HepG2 (cell line): ENCODE data around the gene AKIRIN1. TPM values are rescaled to one million over a fixed set of nuclear protein-coding genes. Genes with fewer than 3 reads are reported as not detected.

Experiments
- ATAC-seq: fragments of 200-7000 bp; cut with Tn5 transposase; 3 replicates; pipeline ENCODE4 v1.9.1; 2020; ENCODE audit warnings: mild to moderate bottlenecking, moderate library complexity
- BruUV-seq: library from RNA; stranded (reverse); fragments of 400-500 nt; replicated peaks from 2 replicates; lab custom pipeline; 2021; lab: Mats Ljungman, UMichigan
- CTCF ChIA-PET: fragments of 300-600 bp; formaldehyde crosslinking; extraction: SDS; loops from one replicate; lab custom pipeline; 2021; ENCODE audit warnings: low total read pairs, inconsistent platforms, low intra/inter-chr PET ratio; lab: Yijun Ruan, JAX
- POLR2A ChIA-PET: fragments of 350-600 bp; sonication (Branson Sonifier 250); formaldehyde crosslinking; loops from one replicate; lab custom pipeline; 2020; ENCODE audit warnings: antibody characterized with exemption, inconsistent platforms; lab: Yijun Ruan, JAX
- DNase-seq: peaks from one replicate; pipeline ENCODE4 v3.0.0-alpha.2; 2015; ENCODE audit warnings: low spot score
- FAIRE-seq: peaks from 3 replicates; lab custom pipeline; 2011; peaks lifted over from hg19 to GRCh38; lab: Jason Lieb, UNC
- H2AFZ ChIP-seq: one replicate; pipeline ENCODE4 v1.6.1; 2011; ENCODE audit warnings: low read length, inconsistent platforms
- H3K27ac ChIP-seq: fragments of 300-600 bp; 3 replicates; pipeline ENCODE4 v1.8.0; 2011; ENCODE audit warnings: mixed run types, mild to moderate bottlenecking, mixed read lengths, low read length, inconsistent platforms; ENCODE audit not compliant: insufficient read depth; ENCODE audit errors: extremely low read length
- H3K27me3 ChIP-seq, 2 experiments: fragments of 200-600 bp in 1 of 2; 2 replicates in 1 of 2; 3 replicates in 1 of 2; pipeline versions ENCODE4 v1.6.0 to v1.8.0; 2011; ENCODE audit warnings: low read length in 2 of 2, mild to moderate bottlenecking in 2 of 2, moderate library complexity in 2 of 2, inconsistent platforms in 1 of 2; ENCODE audit not compliant: insufficient read depth in 2 of 2, control insufficient read depth in 1 of 2
- H3K36me3 ChIP-seq, 2 experiments: fragments of 200-600 bp in 1 of 2; replicated peaks in 1 of 2; 2 replicates in 1 of 2; 3 replicates in 1 of 2; pipeline versions ENCODE4 v1.5.1 to v1.8.0; 2011; ENCODE audit warnings: low read length in 2 of 2, inconsistent platforms in 1 of 2; ENCODE audit not compliant: insufficient read depth in 2 of 2, control insufficient read depth in 1 of 2
- H3K4me1 ChIP-seq: 2 replicates; pipeline ENCODE4 v1.5.1; 2012; ENCODE audit warnings: low read length, inconsistent platforms; ENCODE audit not compliant: insufficient read depth
- H3K4me2 ChIP-seq: 2 replicates; pipeline ENCODE4 v1.6.0; 2011; ENCODE audit warnings: low read depth, low read length, inconsistent platforms
- H3K4me3 ChIP-seq, 3 experiments: fragments of 200-600 bp in 1 of 3; sonication (generic), shearing (Covaris generic) in 1 of 3; replicated peaks in 1 of 3; 2 replicates each; pipeline ENCODE4 v1.5.1; 2011 to 2016; ENCODE audit warnings: low read length in 3 of 3, inconsistent platforms in 2 of 3, low read depth in 2 of 3, mild to moderate bottlenecking in 2 of 3, control low read depth in 1 of 3, mixed read lengths in 1 of 3; ENCODE audit not compliant: insufficient read depth in 1 of 3
- H3K79me2 ChIP-seq: one replicate; pipeline ENCODE4 v1.6.1; 2011; ENCODE audit warnings: low read length, inconsistent platforms; ENCODE audit not compliant: insufficient read depth
- H3K9ac ChIP-seq: 2 replicates; pipeline ENCODE4 v1.6.0; 2011; ENCODE audit warnings: mild to moderate bottlenecking, low read depth, low read length, inconsistent platforms; ENCODE audit not compliant: insufficient read depth
- H3K9me3 ChIP-seq: 2 replicates; pipeline ENCODE4 v1.5.1; 2012; ENCODE audit warnings: mild to moderate bottlenecking, low read length
- H4K20me1 ChIP-seq: 2 replicates; pipeline ENCODE4 v1.6.0; 2011; ENCODE audit warnings: inconsistent platforms, mild to moderate bottlenecking, low read length, moderate library complexity; ENCODE audit not compliant: insufficient read depth
- EHMT2 ChIP-seq: fragments of 200-600 bp; sonication (generic); IDR thresholded peaks from 2 replicates; pipeline ENCODE4 v1.7.0; 2017; ENCODE audit warnings: antibody characterized with exemption, low read depth, low read length, borderline replicate concordance
- HES4 ChIP-seq: sonication (generic); formaldehyde crosslinking; IDR thresholded peaks from 2 replicates; pipeline ENCODE4 v1.9.0; 2021; ENCODE audit warnings: mild to moderate bottlenecking, missing genetic modification reagents, borderline replicate concordance
- MTA1 ChIP-seq: sonication (generic); formaldehyde crosslinking; IDR thresholded peaks from 2 replicates; pipeline ENCODE4 v1.4.0; 2020; ENCODE audit warnings: missing genetic modification reagents, mild to moderate bottlenecking, borderline replicate concordance
- RBAK ChIP-seq: sonication (generic); formaldehyde crosslinking; IDR thresholded peaks from 2 replicates; pipeline ENCODE4 v1.5.1; 2020; ENCODE audit warnings: mild to moderate bottlenecking, missing genetic modification reagents
- SIN3B ChIP-seq: fragments of 150-350 bp; IDR thresholded peaks from 2 replicates; pipeline ENCODE4 v1.6.1; 2014; ENCODE audit warnings: low read length
- TARDBP ChIP-seq: sonication (generic); formaldehyde crosslinking; IDR thresholded peaks from 2 replicates; pipeline ENCODE4 v1.8.0; 2022; ENCODE audit warnings: mild to moderate bottlenecking, missing genetic modification reagents
- ZBTB20 ChIP-seq: sonication (generic); formaldehyde crosslinking; IDR thresholded peaks from 2 replicates; pipeline ENCODE4 v1.8.1; 2023; ENCODE audit warnings: missing genetic modification reagents, low read depth, mild to moderate bottlenecking, borderline replicate concordance
- ZFP36L1 ChIP-seq: sonication (generic); formaldehyde crosslinking; IDR thresholded peaks from 2 replicates; pipeline ENCODE4 v1.8.0; 2022; ENCODE audit warnings: mild to moderate bottlenecking, missing genetic modification reagents, moderate library complexity
- ZNF567 ChIP-seq: sonication (generic); formaldehyde crosslinking; IDR thresholded peaks from 2 replicates; pipeline ENCODE4 v1.8.1; 2023; ENCODE audit warnings: mild to moderate bottlenecking, missing genetic modification reagents, borderline replicate concordance
- ZNF619 ChIP-seq: sonication (generic); formaldehyde crosslinking; IDR thresholded peaks from 2 replicates; pipeline ENCODE4 v1.4.0; 2020; ENCODE audit warnings: mild to moderate bottlenecking, missing genetic modification reagents
- WGBS: methylation state at CpG from one replicate; pipeline ENCODE4 v1.1.6; 2017; ENCODE audit warnings: low lambda C conversion rate; 5-methylcytosine and 5-hydroxymethylcytosine counted together
- in situ Hi-C: cut with HindIII; loops from 2 replicates; pipeline ENCODE4 v1.10.0; 2017; ENCODE audit warnings: low pct_unique_long_range_greater_than_20kb; ENCODE audit not compliant: extremely low pct_ligation_motif_present
- intact Hi-C: fragments of 100-400 bp; cut with micrococcal nuclease; formaldehyde crosslinking; loops from one replicate; pipeline ENCODE4 v1.10.0; 2022; ENCODE audit not compliant: unreplicated experiment
- polyA plus RNA-seq, 8 experiments: library from polyadenylated mRNA; depleted of rRNA in 3 of 8; stranded (reverse) in 7 of 8; unstranded in 1 of 8; fragments of >200 nt; fragmentation: Illumina TruSeq in 4 of 8; extraction: Trizol in 4 of 8; gene quantifications; 2 replicates each; pipeline versions ENCODE4 v1.2.1 to v1.2.3, GENCODE V29; 2011 to 2016; ENCODE audit warnings: low read depth in 4 of 8, missing spikeins in 1 of 8, mixed read lengths in 1 of 8; ENCODE audit not compliant: insufficient read depth in 1 of 8
- total RNA-seq, 5 experiments: library from RNA; depleted of rRNA; stranded (reverse); fragments of >200 nt; fragmentation: Illumina TruSeq; extraction: Trizol; gene quantifications; 2 replicates each; pipeline ENCODE4 v1.2.3, GENCODE V29; 2016; ENCODE audit warnings: low read depth in 1 of 5
- TF ChIP-seq, protein P1 (sequence below): sonication (generic); formaldehyde crosslinking; IDR thresholded peaks from 2 replicates; pipeline ENCODE4 v1.5.0; 2020; ENCODE audit warnings: mild to moderate bottlenecking, missing genetic modification reagents, borderline replicate concordance

AKIRIN1 gene
- total and polyA plus RNA-seq, 2 of the 13 experiments (the other 11 are each of a cell fraction or from before 2014, with no cell fraction given): 123 to 157 TPM

DNA sequence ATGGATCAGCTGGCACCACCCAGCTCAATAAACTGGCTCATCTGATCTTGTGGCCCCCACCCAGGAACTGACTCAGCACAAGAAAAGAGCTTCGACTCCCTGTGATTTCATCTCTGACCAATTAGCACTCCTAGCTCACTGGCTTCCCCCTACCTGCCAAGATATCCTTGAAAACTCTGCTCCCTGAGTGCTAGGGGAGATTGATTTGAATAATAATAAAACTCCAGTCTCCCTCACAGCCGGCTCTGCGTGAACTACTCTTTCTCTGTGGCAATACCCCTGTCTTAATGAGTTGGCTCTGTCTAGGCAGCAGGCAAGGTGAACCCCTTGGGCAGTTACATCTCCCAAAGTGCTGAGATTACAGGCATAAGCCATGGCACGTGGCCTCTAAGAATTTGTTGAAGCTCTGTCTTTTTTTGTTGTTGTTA is 37.6 kb upstream of the AKIRIN1 start:
- FAIRE-seq (no peak), ATAC-seq (no peak), DNase-seq (no peak)
- Histone ChIP-seq H3K9ac (no peak overlapping the region), H3K27ac (no peak overlapping the region), H3K4me1 (peaks cover 15% of the 10 kb centered on the region), H3K9me3 (no peaks in the 10 kb centered on the region), H3K4me2 (no peak overlapping the region), H3K79me2 (no peaks in the 10 kb centered on the region), H2AFZ (no peak overlapping the region), H4K20me1 (no peaks in the 10 kb centered on the region), H3K36me3 (no peaks in the 10 kb centered on the region), H3K4me3 (no peak overlapping the region), H3K27me3 (no peaks in the 10 kb centered on the region)
- TF ChIP-seq ZBTB20 (CRISPR knock-in tag) (no peak), MTA1 (CRISPR knock-in tag) (no peak), ZNF567 (CRISPR knock-in tag) (no peak), SIN3B (no peak), EHMT2 (no peak), ZNF619 (CRISPR knock-in tag) (no peak), HES4 (CRISPR knock-in tag) (no peak), ZFP36L1 (no peak), TARDBP (CRISPR knock-in tag) (no peak), RBAK (no peak)
- TF ChIP-seq, protein P1, sequence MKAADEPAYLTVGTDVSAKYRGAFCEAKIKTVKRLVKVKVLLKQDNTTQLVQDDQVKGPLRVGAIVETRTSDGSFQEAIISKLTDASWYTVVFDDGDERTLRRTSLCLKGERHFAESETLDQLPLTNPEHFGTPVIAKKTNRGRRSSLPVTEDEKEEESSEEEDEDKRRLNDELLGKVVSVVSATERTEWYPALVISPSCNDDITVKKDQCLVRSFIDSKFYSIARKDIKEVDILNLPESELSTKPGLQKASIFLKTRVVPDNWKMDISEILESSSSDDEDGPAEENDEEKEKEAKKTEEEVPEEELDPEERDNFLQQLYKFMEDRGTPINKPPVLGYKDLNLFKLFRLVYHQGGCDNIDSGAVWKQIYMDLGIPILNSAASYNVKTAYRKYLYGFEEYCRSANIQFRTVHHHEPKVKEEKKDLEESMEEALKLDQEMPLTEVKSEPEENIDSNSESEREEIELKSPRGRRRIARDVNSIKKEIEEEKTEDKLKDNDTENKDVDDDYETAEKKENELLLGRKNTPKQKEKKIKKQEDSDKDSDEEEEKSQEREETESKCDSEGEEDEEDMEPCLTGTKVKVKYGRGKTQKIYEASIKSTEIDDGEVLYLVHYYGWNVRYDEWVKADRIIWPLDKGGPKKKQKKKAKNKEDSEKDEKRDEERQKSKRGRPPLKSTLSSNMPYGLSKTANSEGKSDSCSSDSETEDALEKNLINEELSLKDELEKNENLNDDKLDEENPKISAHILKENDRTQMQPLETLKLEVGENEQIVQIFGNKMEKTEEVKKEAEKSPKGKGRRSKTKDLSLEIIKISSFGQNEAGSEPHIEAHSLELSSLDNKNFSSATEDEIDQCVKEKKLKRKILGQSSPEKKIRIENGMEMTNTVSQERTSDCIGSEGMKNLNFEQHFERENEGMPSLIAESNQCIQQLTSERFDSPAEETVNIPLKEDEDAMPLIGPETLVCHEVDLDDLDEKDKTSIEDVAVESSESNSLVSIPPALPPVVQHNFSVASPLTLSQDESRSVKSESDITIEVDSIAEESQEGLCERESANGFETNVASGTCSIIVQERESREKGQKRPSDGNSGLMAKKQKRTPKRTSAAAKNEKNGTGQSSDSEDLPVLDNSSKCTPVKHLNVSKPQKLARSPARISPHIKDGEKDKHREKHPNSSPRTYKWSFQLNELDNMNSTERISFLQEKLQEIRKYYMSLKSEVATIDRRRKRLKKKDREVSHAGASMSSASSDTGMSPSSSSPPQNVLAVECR (CRISPR knock-in tag): no peak
- ChIA-PET POLR2A (interaction anchor here (1.0 kb wide), 1 partner anchor 65 kb away, joined by 4 read pairs; no protein-coding TSS in a partner anchor), CTCF (no interaction called here)
- no TSS peak for BruUV-seq
- WGBS: 38% methylated on average over 4 of the region's 4 CpGs
- in situ Hi-C loops (no loop called here), intact Hi-C loops (no loop called here)
